Left lung (tissue), 10 donors: ENCODE results near the gene ZMYND12. TPM values are rescaled to one million over a fixed set of nuclear protein-coding genes. Genes with fewer than 3 reads are reported as not detected.
"Not testable (repeated sequence)": the region's sequence is repeated elsewhere in the genome, so short reads cannot be mapped to it uniquely, and the experiment has no call there.

Experiments
- ATAC-seq: fragments of 200-7000 bp; cut with Tn5 transposase; one replicate; pipeline ENCODE4 v1.9.1; 2020; ENCODE audit warnings: moderate library complexity
- DNase-seq, 4 donors: peaks; one replicate each; pipeline ENCODE4 v3.0.0-alpha.2; 2013 to 2020
- H3K27ac ChIP-seq, 2 donors: fragments of 200-600 bp; sonication (generic) in 1 of 2; one replicate each; pipeline versions ENCODE4 v1.5.0 to v1.8.0; 2020 to 2021
- H3K27me3 ChIP-seq, 2 donors: fragments of 200-600 bp; sonication (generic) in 1 of 2; one replicate each; pipeline versions ENCODE4 v1.5.0 to v1.8.0; 2020 to 2021
- H3K36me3 ChIP-seq, 2 donors: fragments of 200-600 bp; sonication (generic) in 1 of 2; one replicate each; pipeline versions ENCODE4 v1.5.0 to v1.8.0; 2020 to 2021
- H3K4me1 ChIP-seq, 2 donors: fragments of 200-600 bp; one replicate each; pipeline ENCODE4 v1.8.0; 2021
- H3K4me3 ChIP-seq, 2 donors: fragments of 200-600 bp; sonication (generic) in 1 of 2; one replicate each; pipeline versions ENCODE4 v1.5.0 to v1.8.0; 2020 to 2021; ENCODE audit warnings: mild to moderate bottlenecking in 1 of 2
- H3K9me3 ChIP-seq, 2 donors: fragments of 200-600 bp; sonication (generic) in 1 of 2; one replicate each; pipeline versions ENCODE4 v1.5.0 to v1.8.0; 2020 to 2021
- intact Hi-C, 2 donors: fragments of 100-400 bp; cut with DNase I; formaldehyde crosslinking; loops; one replicate each; pipeline versions ENCODE4 v1.11.2 to v1.14.2; 2022
- polyA plus RNA-seq, 6 donors: library from polyadenylated mRNA; unstranded; fragments of 120-200 nt; gene quantifications; one replicate each; pipeline ENCODE4 v1.2.1, GENCODE V29; 2013; ENCODE audit not compliant: insufficient read length in 6 of 6
- total RNA-seq, 2 donors: library from RNA; stranded (reverse); fragmentation: NEBNext Ultra II Directional; extraction: Animal tissue kit (Norgen Biotek cat#: 25700); gene quantifications; one replicate each; pipeline ENCODE4 v1.2.1, GENCODE V29; 2021
- TF ChIP-seq, protein P1 (sequence below), 2 donors: fragments of 200-600 bp; sonication (generic) in 1 of 2; IDR thresholded peaks; one replicate each; pipeline versions ENCODE4 v1.5.0 to v1.8.0; 2021; ENCODE audit warnings: antibody characterized with exemption in 2 of 2
- donor health status: DM: no; HTN: yes; CAD: no.
- donor health status: DM: no; HTN: no; CAD: no.

The ZMYND12 gene
- total and polyA plus RNA-seq, 8 donors = 1.7 to 5.3 (median 2.2) TPM

DNA sequence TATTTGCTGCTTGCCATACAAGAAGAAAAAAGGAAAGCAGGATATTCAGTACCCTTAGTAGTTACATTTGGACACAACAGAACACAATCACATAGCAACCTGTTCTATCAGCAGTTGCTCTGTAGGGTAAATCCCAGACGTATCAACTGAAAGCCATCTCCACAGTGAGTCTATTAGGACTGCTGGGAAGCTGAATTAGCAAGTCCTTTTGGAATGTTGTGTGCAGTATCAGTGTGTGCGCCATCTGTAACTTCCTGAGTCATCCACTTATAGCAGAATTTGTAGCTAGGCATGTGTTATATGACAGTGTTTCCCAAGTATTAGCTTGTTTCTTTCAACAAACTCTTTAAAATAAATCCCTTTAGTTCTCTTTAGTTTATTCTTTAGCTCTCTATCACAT, 28.6 kb upstream of the ZMYND12 start:
- intact Hi-C loops = no loop called here

GRCh38 chr1:42482635-42483153, 26.9 kb upstream of the ZMYND12 start:
- Histone ChIP-seq H3K4me3 (no peak overlapping the region), H3K27ac (no peak overlapping the region), H3K27me3 (no peaks in the 10 kb centered on the region), H3K9me3 (no peaks in the 10 kb centered on the region), H3K36me3 (peaks cover 0 to 13% of the 10 kb centered on the region in 2 donors), H3K4me1 (no peaks in the 10 kb centered on the region)
- ATAC-seq (no peak), DNase-seq (no peak)
- TF ChIP-seq, protein P1, sequence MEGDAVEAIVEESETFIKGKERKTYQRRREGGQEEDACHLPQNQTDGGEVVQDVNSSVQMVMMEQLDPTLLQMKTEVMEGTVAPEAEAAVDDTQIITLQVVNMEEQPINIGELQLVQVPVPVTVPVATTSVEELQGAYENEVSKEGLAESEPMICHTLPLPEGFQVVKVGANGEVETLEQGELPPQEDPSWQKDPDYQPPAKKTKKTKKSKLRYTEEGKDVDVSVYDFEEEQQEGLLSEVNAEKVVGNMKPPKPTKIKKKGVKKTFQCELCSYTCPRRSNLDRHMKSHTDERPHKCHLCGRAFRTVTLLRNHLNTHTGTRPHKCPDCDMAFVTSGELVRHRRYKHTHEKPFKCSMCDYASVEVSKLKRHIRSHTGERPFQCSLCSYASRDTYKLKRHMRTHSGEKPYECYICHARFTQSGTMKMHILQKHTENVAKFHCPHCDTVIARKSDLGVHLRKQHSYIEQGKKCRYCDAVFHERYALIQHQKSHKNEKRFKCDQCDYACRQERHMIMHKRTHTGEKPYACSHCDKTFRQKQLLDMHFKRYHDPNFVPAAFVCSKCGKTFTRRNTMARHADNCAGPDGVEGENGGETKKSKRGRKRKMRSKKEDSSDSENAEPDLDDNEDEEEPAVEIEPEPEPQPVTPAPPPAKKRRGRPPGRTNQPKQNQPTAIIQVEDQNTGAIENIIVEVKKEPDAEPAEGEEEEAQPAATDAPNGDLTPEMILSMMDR (IDR thresholded peaks at IDR 0.05) = no peak
- intact Hi-C loops = no loop called here

More for the DNA sequence above, 28.6 kb upstream of the ZMYND12 start:
- peak; percentile 67 for ATAC-seq
- TF ChIP-seq, protein P1 (IDR thresholded peaks at IDR 0.05) = no peak
- no peaks in the 10 kb centered on the region for H3K4me1 ChIP-seq
- DNase-seq = no peak
- H3K36me3 ChIP-seq = peaks cover 0 to 13% of the 10 kb centered on the region in 2 donors
- H3K27ac ChIP-seq = no peak overlapping the region
- H3K9me3 ChIP-seq = no peaks in the 10 kb centered on the region
- no peak overlapping the region for H3K4me3 ChIP-seq
- no peaks in the 10 kb centered on the region for H3K27me3 ChIP-seq

- intact Hi-C loops = no loop called here
- Histone ChIP-seq H3K4me3 (no peak overlapping the region), H3K4me1 (no peaks in the 10 kb centered on the region), H3K36me3 (peaks cover 0 to 13% of the 10 kb centered on the region in 2 donors), H3K9me3 (no peaks in the 10 kb centered on the region), H3K27me3 (no peaks in the 10 kb centered on the region), H3K27ac (no peak overlapping the region)
- ATAC-seq (no peak), DNase-seq (no peak)
- TF ChIP-seq, protein P1 (IDR thresholded peaks at IDR 0.05) = no peak
Measured at GRCh38 chr1:42480921-42481320, 25.1 kb upstream of the ZMYND12 start.

DNA sequence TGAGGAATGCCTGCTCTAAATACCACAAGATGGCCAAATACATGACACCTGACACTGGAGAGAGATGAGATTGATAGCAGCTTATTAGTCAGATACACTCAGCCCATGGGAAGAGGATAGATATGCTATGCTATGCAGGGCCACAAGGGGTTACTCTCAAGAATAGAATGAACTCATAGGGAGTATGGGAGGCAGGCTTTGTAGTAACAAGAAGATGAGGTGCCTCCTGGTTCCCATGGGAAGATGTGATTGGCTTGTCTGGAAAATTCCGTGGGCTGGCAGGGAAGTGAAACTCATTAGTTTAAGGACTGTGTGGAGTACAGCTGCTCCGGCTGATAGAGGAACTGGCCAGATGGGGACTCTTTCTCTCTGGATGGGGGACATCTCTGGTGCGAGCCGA, 23.8 kb upstream of the ZMYND12 start:
- H3K9me3 ChIP-seq = no peaks in the 10 kb centered on the region
- intact Hi-C loops = no loop called here
- ATAC-seq = no peak

DNA sequence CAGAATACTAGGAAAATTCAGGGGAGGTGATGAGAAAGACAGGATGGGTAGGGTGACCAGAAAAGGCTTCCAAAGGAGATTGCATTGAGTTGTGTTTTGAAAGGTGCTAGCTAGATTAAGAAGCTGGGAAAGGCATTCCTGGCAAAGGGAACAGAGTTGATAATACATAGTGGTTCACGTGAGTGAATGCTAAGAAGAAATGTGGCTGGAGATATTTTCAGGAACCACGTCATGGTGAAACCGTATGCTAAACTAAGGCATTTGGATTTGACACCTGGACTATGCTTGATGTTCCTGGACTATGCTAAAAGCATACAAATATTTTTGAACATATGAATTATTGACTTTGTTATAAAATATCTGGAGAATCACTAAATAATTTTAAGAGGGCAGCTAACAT, 22.0 kb upstream of the ZMYND12 start:
- no peak overlapping the region for H3K27ac ChIP-seq
- no peaks in the 10 kb centered on the region for H3K27me3 ChIP-seq
- H3K36me3 ChIP-seq = peaks cover 0 to 7% of the 10 kb centered on the region in 2 donors
- no peaks in the 10 kb centered on the region for H3K4me1 ChIP-seq
- no peak overlapping the region for H3K4me3 ChIP-seq
- TF ChIP-seq, protein P1 (IDR thresholded peaks at IDR 0.05) = no peak
- no peaks in the 10 kb centered on the region for H3K9me3 ChIP-seq
- intact Hi-C loops = no loop called here
- ATAC-seq = no peak
- DNase-seq = no peak

More for the DNA sequence above, 23.8 kb upstream of the ZMYND12 start:
- Histone ChIP-seq H3K4me1 (no peaks in the 10 kb centered on the region), H3K27me3 (no peaks in the 10 kb centered on the region), H3K36me3 (peaks cover 0 to 13% of the 10 kb centered on the region in 2 donors), H3K4me3 (no peak overlapping the region), H3K27ac (no peak overlapping the region)
- no peak for DNase-seq
- TF ChIP-seq, protein P1 (IDR thresholded peaks at IDR 0.05) = no peak

- DNase-seq, H3K4me1 ChIP-seq, H3K4me3 ChIP-seq, H3K27me3 ChIP-seq, H3K27ac ChIP-seq, H3K9me3 ChIP-seq, intact Hi-C loops, H3K36me3 ChIP-seq, ATAC-seq: not testable (repeated sequence)
Measured at GRCh38 chr1:42477354-42477753, 21.5 kb upstream of the ZMYND12 start.
